Breast epithelium (tissue), 3 donors: ENCODE data around the gene IGLON5. TPM values are rescaled to one million over a fixed set of nuclear protein-coding genes. Genes with fewer than 3 reads are reported as not detected.

Experiments used
- total RNA-seq, 3 donors: library from RNA; depleted of rRNA; stranded (reverse); fragments of >200 nt; gene quantifications; one replicate each; pipeline ENCODE4 v1.1.0, GENCODE V29; 2016

IGLON5 gene
- total RNA-seq, 3 donors from 2014 or later = 0.66 TPM; not detected in 2

Other genes with a start within 250 kb of the IGLON5 start
- gene KLK13, start 246.6 kb upstream of the IGLON5 start, total RNA-seq = not detected
- under 1 TPM in 1 of 3 donors, not detected in 2; 0.98 TPM for gene KLK14, start 228.8 kb upstream of the IGLON5 start, total RNA-seq
- 10 to 100 TPM in 1 of 3 donors, 1 to 10 TPM in 2; 5.6 to 10.1 (median 9.2) TPM for gene CTU1, start 203.2 kb upstream of the IGLON5 start, total RNA-seq
- gene SIGLEC9, start 186.7 kb upstream of the IGLON5 start, total RNA-seq = 1 to 10 TPM; 3.4 to 7.0 (median 4.3) TPM
- gene SIGLEC7, start 169.3 kb upstream of the IGLON5 start, total RNA-seq = 1 to 10 TPM in 2 of 3 donors, under 1 TPM in 1; 0.98 to 3.2 (median 1.8) TPM
- 10 to 100 TPM in 1 of 3 donors, 1 to 10 TPM in 2; 2.9 to 17.1 (median 6.3) TPM for gene CD33, start 86.6 kb upstream of the IGLON5 start, total RNA-seq
- gene SIGLECL1, start 60.6 kb upstream of the IGLON5 start, total RNA-seq = not detected
- gene VSIG10L, start 30.5 kb downstream of the IGLON5 start, total RNA-seq = 1 to 10 TPM; 1.3 to 1.8 (median 1.8) TPM
- 100 to 1,000 TPM in 1 of 3 donors, 10 to 100 TPM in 2; 60.7 to 214 (median 88.5) TPM for gene ETFB, start 54.7 kb downstream of the IGLON5 start, total RNA-seq
- gene CLDND2, start 57.4 kb downstream of the IGLON5 start, total RNA-seq = not detected
- 1 to 10 TPM in 1 of 3 donors, not detected in 2; 2.1 TPM for gene NKG7, start 61.0 kb downstream of the IGLON5 start, total RNA-seq
- not detected for gene LIM2, start 76.3 kb downstream of the IGLON5 start, total RNA-seq
- not detected for gene C19orf84, start 78.9 kb downstream of the IGLON5 start, total RNA-seq
- gene SIGLEC10, start 106.0 kb downstream of the IGLON5 start, total RNA-seq = 10 to 100 TPM in 2 of 3 donors, 1 to 10 TPM in 1; 1.8 to 17.0 (median 10.2) TPM
- 1 to 10 TPM in 2 of 3 donors, under 1 TPM in 1; 0.80 to 8.6 (median 2.3) TPM for gene SIGLEC8, start 146.8 kb downstream of the IGLON5 start, total RNA-seq
- gene CEACAM18, start 166.9 kb downstream of the IGLON5 start, total RNA-seq = not detected
- 1 to 10 TPM in 1 of 3 donors, not detected in 2; 1.8 TPM for gene SIGLEC12, start 190.2 kb downstream of the IGLON5 start, total RNA-seq
- gene SIGLEC6, start 220.0 kb downstream of the IGLON5 start, total RNA-seq = 1 to 10 TPM in 1 of 3 donors, under 1 TPM in 1, not detected in 1; 0.73 to 4.8 TPM